Measurements from ENCODE around the gene ZNF521. TPM values are rescaled to one million over a fixed set of nuclear protein-coding genes. Genes with fewer than 3 reads are reported as not detected.

ZNF521 gene
- 66.4 and 151 TPM in 2 replicates for total RNA-seq

DNA sequence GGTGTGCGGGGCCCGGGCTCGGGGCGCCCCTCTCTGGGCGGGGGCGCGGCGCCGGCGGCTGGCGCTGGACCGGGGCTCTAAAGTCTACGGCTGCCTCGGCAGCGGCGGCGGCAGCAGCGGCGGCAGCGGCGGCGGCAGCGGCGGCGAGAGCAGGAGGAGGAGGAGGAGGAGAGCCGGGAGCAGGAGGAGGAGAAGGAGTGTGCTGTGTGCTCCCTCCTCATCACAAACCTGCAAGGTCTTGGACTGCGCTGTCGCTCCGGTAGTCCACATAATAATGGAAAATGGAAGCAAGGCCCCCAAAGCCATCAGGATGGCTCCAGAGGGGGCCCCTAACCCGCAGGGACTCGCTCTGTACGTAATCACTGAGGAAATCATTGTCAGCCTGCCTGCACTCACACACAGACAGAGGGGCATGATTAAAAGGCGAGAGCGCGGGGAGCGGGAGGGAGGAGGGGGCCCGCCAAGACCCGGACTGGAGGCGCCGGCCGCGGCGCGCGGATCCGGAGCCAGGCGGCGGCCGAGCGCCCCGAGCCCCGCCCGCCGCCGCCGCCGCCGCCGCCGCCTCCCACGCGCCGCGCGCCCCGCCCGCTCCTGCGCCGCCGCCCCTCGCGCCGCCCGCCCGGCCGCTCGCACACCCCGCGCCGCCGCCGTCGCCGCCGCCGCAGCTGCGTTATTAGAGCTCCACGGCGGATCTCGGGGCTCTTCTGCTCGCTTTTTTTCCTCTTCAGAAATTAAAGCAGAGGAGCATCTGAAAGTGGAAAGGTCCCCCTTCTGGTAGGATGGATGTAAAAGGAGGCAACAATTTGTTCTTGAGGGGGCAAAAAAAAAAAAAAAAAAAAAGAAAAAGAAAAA, at the start of gene ZNF521:
TSS of gene ZNF521 (minus strand) at position 390 of the 852 bp plus-strand sequence. CDS start 1,220 bp downstream, outside the sequence.
- DNase-seq (ENCODE audit: low read depth in 2 of 2), result peak; percentile 91 to 97

DNA sequence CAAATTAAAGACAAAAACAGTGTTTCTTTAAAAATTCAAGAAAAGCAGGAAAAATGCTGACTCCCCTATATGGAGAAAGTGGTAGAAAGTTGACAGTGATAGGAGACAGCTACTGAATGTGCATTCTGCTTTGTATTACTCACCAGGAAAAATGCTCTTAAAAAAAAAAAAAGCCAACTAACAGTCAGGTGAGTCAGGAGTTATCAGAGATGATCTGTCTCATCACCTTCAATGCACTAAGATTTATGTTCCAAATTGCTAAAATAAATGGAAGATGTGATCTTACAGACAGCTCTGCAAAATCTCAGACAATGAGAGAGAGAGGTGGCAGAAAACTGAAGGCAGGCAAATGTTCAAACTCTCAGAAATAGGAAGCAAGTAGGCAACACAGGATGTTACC, 47.6 kb upstream of the ZNF521 start:
- DNase-seq (ENCODE audit: low read depth in 2 of 2), result peak in 1 of 2 donors; percentile 19

DNA sequence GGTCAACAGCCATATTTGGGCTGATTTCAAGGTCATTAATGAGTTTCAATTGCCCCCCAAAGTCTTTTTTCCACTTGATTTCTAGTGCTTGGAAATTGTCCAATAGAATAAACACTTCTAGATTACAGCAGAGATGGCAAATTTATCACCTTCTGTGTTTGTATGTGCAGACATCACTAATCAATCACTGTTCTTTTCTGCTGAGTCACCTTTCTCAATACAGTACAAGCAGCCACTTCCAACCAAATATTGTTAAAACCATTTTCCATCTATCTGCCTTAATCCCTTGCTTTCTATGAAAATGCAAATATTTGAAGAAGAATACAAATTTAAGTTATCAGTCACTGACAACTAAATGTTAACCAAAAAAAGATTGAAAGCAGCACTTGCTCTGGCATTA, 40.2 kb upstream of the ZNF521 start:
- DNase-seq (ENCODE audit: low read depth in 2 of 2), result no peak

DNA sequence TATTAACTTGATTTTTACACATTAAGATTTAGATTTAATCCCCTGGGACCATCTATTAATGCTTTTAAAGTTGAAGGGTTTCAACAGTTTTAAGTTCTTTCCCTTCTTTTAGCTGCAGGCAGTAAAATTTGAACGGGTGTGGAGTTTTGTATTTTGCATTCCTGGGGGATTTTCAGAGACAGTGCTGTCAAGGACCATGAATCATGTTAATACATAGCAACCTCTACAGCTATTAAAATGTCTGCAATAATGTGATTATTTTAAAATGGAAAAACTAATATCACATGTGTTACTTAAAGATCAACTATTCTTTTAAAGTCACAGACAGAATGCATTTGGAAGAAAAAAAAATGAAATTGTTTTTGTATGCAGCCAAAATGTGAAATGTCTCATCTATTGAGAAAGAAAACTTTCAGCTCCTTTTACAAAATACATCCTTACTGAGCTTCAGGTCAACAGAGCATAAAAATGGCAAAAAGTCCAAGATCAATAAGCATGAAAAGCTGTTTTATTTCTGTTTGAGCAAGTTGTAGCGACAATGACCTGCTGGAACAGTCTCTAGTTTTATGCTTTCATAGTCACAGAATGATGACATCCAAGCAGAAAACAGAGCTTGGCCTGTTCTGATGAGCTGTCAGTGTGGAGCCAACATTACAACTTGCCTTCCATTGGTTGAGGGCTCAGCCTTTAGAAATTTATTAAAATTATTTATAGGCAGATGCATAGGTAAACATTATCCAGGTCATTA, 21.6 kb upstream of the ZNF521 start:
- DNase-seq (ENCODE audit: low read depth in 2 of 2), result no peak

DNA sequence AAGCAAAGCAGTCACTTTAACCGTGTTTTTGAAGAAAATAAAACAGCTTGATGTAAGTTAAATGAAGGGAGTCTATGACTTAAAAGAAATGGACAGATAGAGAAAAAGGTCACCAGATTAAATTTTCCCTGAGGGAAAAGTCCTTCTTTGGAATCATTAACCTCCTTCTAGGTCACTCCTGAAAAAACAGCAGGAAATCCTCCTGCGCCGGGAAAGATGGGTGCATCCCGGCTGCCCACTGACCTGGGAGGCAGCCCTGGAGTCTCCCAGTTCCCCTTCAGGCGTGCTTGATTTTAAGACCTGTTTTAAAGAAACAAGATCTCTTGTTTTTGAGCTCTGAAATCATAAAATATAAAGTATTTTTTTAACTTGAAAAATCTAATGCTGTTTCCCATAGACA, 18.4 kb upstream of the ZNF521 start:
- DNase-seq (ENCODE audit: low read depth in 2 of 2), result peak in 1 of 2 donors; percentile 70

- DNase-seq (ENCODE audit: low read depth in 2 of 2), result no peak
Observed at GRCh38 chr18:25365242-25365641, 13.3 kb upstream of the ZNF521 start.

DNA sequence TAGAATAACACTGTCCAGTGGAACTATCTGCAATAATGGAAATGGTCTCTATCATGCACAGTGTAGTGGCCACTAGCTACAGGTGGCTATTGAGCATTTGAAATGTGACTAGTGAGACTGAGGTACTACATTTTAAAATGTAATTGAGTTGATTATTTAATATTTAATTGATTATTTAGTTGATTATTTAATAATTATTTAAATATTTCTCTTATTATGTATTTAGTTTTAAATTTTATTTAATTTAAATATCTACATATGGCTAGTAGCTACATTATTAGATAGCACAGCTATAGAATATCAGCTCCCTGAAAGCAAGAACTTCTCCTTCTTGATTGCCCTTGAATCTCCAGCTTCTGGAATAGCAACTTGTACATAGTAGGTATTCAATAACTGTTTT, 12.8 kb upstream of the ZNF521 start:
- DNase-seq (ENCODE audit: low read depth in 2 of 2), result no peak

GRCh38 chr18:25360301-25360899, 8.4 kb upstream of the ZNF521 start:
- DNase-seq (ENCODE audit: low read depth in 2 of 2), result no peak

DNA sequence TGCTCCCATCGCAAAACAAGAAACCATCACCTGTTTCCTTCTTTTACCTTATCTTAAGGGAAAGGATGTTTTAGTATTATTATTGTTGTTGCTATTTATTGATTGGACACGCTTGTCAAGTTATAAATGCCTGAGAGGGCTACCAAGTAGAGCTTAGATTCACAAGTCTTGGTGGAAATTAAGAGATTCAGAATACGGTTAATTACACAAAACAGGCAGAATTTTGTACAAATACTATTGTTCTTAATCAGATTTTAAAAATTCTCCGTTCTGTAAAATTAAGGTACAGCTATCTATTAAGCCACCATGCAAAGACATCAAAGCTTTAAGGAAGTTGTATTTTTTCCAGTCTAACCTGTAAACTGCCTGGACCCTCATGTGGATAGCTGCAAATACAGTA, 1.1 kb upstream of the ZNF521 start:
- no peak for DNase-seq (ENCODE audit: low read depth in 2 of 2)

DNA sequence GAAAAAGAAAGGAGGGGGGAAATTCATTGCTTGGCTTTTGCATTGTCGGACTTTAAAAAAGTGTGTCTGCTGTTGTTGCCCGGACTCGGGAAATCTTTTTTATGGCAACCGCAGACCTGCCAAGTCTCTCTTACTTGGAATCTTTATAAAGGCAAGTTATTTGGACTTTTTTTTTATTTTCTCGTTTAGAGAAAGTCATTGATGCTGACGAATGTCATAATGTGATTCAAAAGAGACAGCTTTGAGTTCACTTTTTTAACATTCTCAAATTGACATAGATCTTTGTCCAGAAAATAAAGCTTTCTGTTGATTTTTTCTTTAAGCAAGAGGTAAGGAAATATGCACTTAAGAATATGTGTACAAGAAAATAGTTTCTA, 651 bp upstream of the ZNF521 start:
- no peak for DNase-seq (ENCODE audit: low read depth in 2 of 2)

GRCh38 chr18:25351280-25351775, 638 bp downstream of the ZNF521 start:
- peak in 1 of 2 donors; percentile 35 for DNase-seq (ENCODE audit: low read depth in 2 of 2)

DNA sequence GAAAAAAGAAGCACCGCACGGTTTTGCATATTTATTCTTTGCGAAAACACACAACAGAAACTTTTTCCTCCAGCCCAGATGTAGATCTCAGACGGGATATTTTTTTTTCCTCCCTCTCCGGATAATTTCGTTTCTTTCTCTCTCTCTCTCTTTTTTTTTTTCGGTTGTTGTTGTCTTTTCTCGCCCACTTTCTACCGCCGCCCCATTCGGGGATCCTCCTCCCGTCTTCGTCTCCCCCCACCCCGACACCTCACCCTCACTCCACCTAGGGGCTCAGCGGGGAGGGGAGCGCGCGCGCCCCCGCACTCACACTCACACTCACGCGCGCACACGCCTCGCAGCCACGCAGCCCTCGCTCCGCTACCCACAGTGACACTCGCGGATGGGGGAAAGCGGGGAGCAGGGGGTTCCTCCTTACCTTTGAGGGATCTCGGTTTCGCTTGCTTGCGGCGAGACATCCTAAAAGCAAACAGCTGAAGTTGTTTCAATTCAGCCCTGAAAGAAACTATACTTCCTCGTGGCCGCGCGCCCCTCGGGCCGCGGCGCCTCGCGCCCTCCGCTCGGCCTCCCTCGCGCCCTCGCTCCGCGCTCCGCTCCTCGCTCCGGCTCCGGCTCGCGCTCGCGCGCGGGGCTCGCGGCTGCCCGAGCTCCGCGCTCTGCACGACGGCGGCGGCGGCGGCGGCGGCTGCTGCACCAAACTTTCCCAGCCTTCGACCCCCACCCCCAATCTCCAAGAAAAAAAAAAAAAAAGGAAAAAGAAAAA, 1.3 kb downstream of the ZNF521 start:
- DNase-seq (ENCODE audit: low read depth in 2 of 2), result peak in 1 of 2 donors; percentile 64

- peak in 1 of 2 donors; percentile 20 for DNase-seq (ENCODE audit: low read depth in 2 of 2)
Observed at GRCh38 chr18:25349926-25350487, 2.0 kb downstream of the ZNF521 start.

- DNase-seq (ENCODE audit: low read depth in 2 of 2), result peak in 1 of 2 donors; percentile 61
Observed at GRCh38 chr18:25349131-25349925, 2.6 kb downstream of the ZNF521 start.

- DNase-seq (ENCODE audit: low read depth in 2 of 2), result peak in 1 of 2 donors; percentile 31
Observed at GRCh38 chr18:25348386-25349130, 3.4 kb downstream of the ZNF521 start.

GRCh38 chr18:25346561-25346960, 5.4 kb downstream of the ZNF521 start:
- no peak for DNase-seq (ENCODE audit: low read depth in 2 of 2)

GRCh38 chr18:25345081-25345866, 6.7 kb downstream of the ZNF521 start:
- DNase-seq (ENCODE audit: low read depth in 2 of 2), result peak in 1 of 2 donors; percentile 36

DNA sequence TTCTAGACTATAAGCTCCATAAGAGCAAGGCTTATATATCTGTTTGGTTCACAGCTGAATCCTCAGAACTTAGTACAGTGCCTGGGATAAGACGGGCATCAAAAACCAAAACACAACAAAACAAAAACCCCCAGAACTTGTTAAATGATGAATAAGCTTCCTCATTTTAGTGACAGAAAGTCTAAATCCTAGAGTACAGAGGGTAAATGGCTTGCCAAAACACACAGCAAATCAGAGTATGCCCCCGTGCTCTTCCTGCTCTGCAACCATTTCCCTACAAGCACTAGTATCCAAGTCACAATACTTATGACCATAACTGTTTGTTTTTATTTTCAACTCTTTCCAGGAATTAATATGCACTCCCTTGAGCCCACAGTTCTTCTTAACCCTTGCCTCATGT, 10.1 kb downstream of the ZNF521 start:
- peak in 1 of 2 donors; percentile 52 for DNase-seq (ENCODE audit: low read depth in 2 of 2)

DNA sequence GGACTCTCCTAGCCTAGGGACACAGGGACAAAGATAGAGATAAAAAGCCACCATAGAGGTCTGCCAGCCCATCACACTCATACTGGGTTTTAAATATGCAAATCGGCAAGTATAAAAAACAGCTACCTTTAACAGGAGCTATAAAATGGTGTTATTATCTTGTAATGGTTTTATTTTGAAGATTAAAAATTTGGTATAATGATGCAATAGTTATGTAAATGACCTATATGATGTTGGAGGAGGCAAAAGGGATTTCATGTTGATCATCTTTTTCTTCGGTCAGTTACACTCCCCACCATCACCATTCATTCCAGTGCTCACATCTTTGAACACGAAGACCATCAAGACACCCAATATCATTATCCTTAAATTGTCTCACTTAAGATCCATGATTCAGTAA, 11.2 kb downstream of the ZNF521 start:
- DNase-seq (ENCODE audit: low read depth in 2 of 2), result no peak

All from dermis microvascular lymphatic vessel endothelial cell (primary cell).